Endothelial cell of umbilical vein (primary cell): Measurements from ENCODE around the gene UBA6. TPM values are rescaled to one million over a fixed set of nuclear protein-coding genes. Genes with fewer than 3 reads are reported as not detected.

Source experiments
- BruUV-seq: library from RNA; stranded (reverse); fragments of 400-500 nt; replicated peaks from 2 replicates; lab custom pipeline; 2021; lab: Mats Ljungman, UMichigan
- CTCF ChIA-PET: fragments of 300-600, 350-600 bp; sonication (Branson Sonifier 250); formaldehyde crosslinking; loops from one replicate; lab custom pipeline; 2021; ENCODE audit warnings: antibody characterized with exemption, inconsistent platforms; lab: Charles Lee
- POLR2A ChIA-PET: fragments of 300-600, 350-600 bp; sonication (Branson Sonifier 250); formaldehyde crosslinking; loops from one replicate; lab custom pipeline; 2021; ENCODE audit warnings: antibody characterized with exemption, inconsistent platforms; lab: Charles Lee
- DNase-seq: peaks from one replicate; pipeline ENCODE4 v3.0.0-alpha.2; 2011; ENCODE audit warnings: low read depth, low spot score
- FAIRE-seq: peaks from 2 replicates; lab custom pipeline; 2011; peaks lifted over from hg19 to GRCh38; lab: Jason Lieb, UNC
- H2AFZ ChIP-seq: 2 replicates; pipeline ENCODE4 v1.6.0; 2012; ENCODE audit warnings: low read depth, low read length, control low read depth, inconsistent platforms
- H3K27ac ChIP-seq: 2 replicates; pipeline ENCODE4 v1.5.1; 2011; ENCODE audit warnings: low read depth, mild to moderate bottlenecking, control low read depth, low read length, moderate library complexity; ENCODE audit not compliant: insufficient read depth
- H3K27me3 ChIP-seq, 2 experiments: 2 replicates each; pipeline versions ENCODE4 v1.6.0 to v1.6.1; 2011; ENCODE audit warnings: low read length in 2 of 2, mixed read lengths in 1 of 2; ENCODE audit not compliant: control insufficient read depth in 2 of 2, insufficient read depth in 2 of 2
- H3K36me3 ChIP-seq, 2 experiments: 2 replicates in 1 of 2; 3 replicates in 1 of 2; pipeline ENCODE4 v1.5.1; 2011; ENCODE audit warnings: low read length in 2 of 2, mild to moderate bottlenecking in 1 of 2, moderate library complexity in 1 of 2; ENCODE audit not compliant: control insufficient read depth in 2 of 2, insufficient read depth in 2 of 2; ENCODE audit errors: extremely low read depth in 1 of 2
- H3K4me1 ChIP-seq: 3 replicates; pipeline ENCODE4 v1.5.1; 2011; ENCODE audit warnings: mild to moderate bottlenecking, low read length; ENCODE audit not compliant: control insufficient read depth, insufficient read depth; ENCODE audit errors: extremely low read depth
- H3K4me2 ChIP-seq: 2 replicates; pipeline ENCODE4 v1.6.1; 2011; ENCODE audit warnings: low read length, control low read depth, mixed read lengths; ENCODE audit not compliant: insufficient read depth
- H3K4me3 ChIP-seq, 3 experiments: fragments of 200-600 bp in 1 of 3; sonication (generic), shearing (Covaris generic) in 1 of 3; replicated peaks in 1 of 3; 2 replicates each; pipeline ENCODE4 v1.5.1; 2011 to 2016; ENCODE audit warnings: control low read depth in 3 of 3, low read length in 3 of 3, mild to moderate bottlenecking in 2 of 3, inconsistent platforms in 1 of 3, low read depth in 1 of 3, moderate library complexity in 1 of 3; ENCODE audit not compliant: insufficient read depth in 1 of 3
- H3K79me2 ChIP-seq: 2 replicates; pipeline ENCODE4 v1.6.0; 2012; ENCODE audit warnings: low read length, inconsistent platforms; ENCODE audit not compliant: control insufficient read depth, insufficient read depth
- H3K9ac ChIP-seq: replicated peaks from 2 replicates; pipeline ENCODE3; 2011; ENCODE audit warnings: low read length, control low read depth; ENCODE audit not compliant: insufficient read depth; ENCODE audit errors: extremely low read depth
- H3K9me1 ChIP-seq: replicated peaks from 3 replicates; pipeline ENCODE4 v1.6.0; 2011; ENCODE audit warnings: mild to moderate bottlenecking, low read length; ENCODE audit not compliant: control insufficient read depth, insufficient read depth; ENCODE audit errors: extremely low read depth
- H3K9me3 ChIP-seq: replicated peaks from 2 replicates; pipeline ENCODE4 v1.5.1; 2012; ENCODE audit warnings: low read length, inconsistent platforms; ENCODE audit not compliant: control insufficient read depth, insufficient read depth
- H4K20me1 ChIP-seq: replicated peaks from 2 replicates; pipeline ENCODE3; 2011; ENCODE audit warnings: mild to moderate bottlenecking, low read length; ENCODE audit not compliant: control insufficient read depth, insufficient read depth; ENCODE audit errors: extremely low read depth
- CTCF ChIP-seq, 2 donors: IDR thresholded peaks; 1 replicate in 1 of 2; 2 replicates in 1 of 2; pipeline ENCODE4 v1.5.1; 2011; ENCODE audit warnings: low read length in 2 of 2, mild to moderate bottlenecking in 2 of 2, moderate library complexity in 2 of 2, control low read depth in 1 of 2, inconsistent platforms in 1 of 2, low read depth in 1 of 2; ENCODE audit not compliant: insufficient read depth in 1 of 2; ENCODE audit errors: extremely low read depth in 1 of 2
- EZH2 ChIP-seq: IDR thresholded peaks from 2 replicates; pipeline ENCODE4 v1.6.1; 2012; ENCODE audit warnings: borderline replicate concordance, low read depth, mild to moderate bottlenecking, moderate library complexity, low read length, inconsistent platforms; ENCODE audit not compliant: severe bottlenecking
- FOS ChIP-seq: IDR thresholded peaks from 2 replicates; pipeline ENCODE4 v1.6.1; 2011; ENCODE audit warnings: mild to moderate bottlenecking, low read length, moderate library complexity, borderline replicate concordance; ENCODE audit not compliant: insufficient read depth
- GATA2 ChIP-seq: IDR thresholded peaks from 2 replicates; pipeline ENCODE4 v1.7.0; 2011; ENCODE audit warnings: low read depth, mild to moderate bottlenecking, moderate library complexity, mixed read lengths, low read length; ENCODE audit not compliant: insufficient read length, insufficient read depth
- JUN ChIP-seq: IDR thresholded peaks from 2 replicates; pipeline ENCODE4 v1.6.1; 2011; ENCODE audit warnings: borderline replicate concordance, low read depth; ENCODE audit not compliant: insufficient read length, insufficient read depth
- MAX ChIP-seq: IDR thresholded peaks from 2 replicates; pipeline ENCODE4 v1.6.1; 2011; ENCODE audit not compliant: insufficient read depth, insufficient read length
- MYC ChIP-seq: IDR thresholded peaks from one replicate; pipeline ENCODE4 v1.6.1; 2011; ENCODE audit warnings: mild to moderate bottlenecking, low read depth, low read length
- POLR2A ChIP-seq: IDR thresholded peaks from 2 replicates; pipeline ENCODE4 v1.6.1; 2012; ENCODE audit warnings: low read depth, mild to moderate bottlenecking, control low read depth, low read length
- POLR2AphosphoS5 ChIP-seq: IDR thresholded peaks from 2 replicates; pipeline ENCODE4 v1.6.1; 2012; ENCODE audit warnings: low read depth, mild to moderate bottlenecking, control low read depth, low read length, moderate library complexity; ENCODE audit not compliant: insufficient read depth
- dilution Hi-C: fragments of 300-500 bp; cut with MboI; formaldehyde crosslinking; loops from one replicate; pipeline ENCODE4 v1.15.0; 2019; ENCODE audit warnings: low sequenced_read_pairs; ENCODE audit not compliant: extremely low pct_ligation_motif_present
- intact Hi-C: fragments of 100-400 bp; cut with micrococcal nuclease; formaldehyde crosslinking; loops from one replicate; pipeline ENCODE4 v1.10.0; 2022
- polyA plus RNA-seq, 4 experiments: library from polyadenylated mRNA; depleted of rRNA in 3 of 4; stranded (reverse) in 3 of 4; unstranded in 1 of 4; fragments of >200 nt; gene quantifications; 2 replicates each; pipeline versions ENCODE4 v1.2.1 to v1.2.3, GENCODE V29; 2011 to 2012; ENCODE audit warnings: missing spikeins in 1 of 4
- total RNA-seq: library from RNA; stranded (reverse); gene quantifications from 2 replicates; pipeline ENCODE4 v1.2.3, GENCODE V29; 2021

Gene UBA6
- total and polyA plus RNA-seq, 2 donors (not counting 3 experiments of a cell fraction or from before 2014, with no cell fraction given), result 30.9 to 96.4 TPM

GRCh38 chr4:67603310-67604028, 97.5 kb downstream of the UBA6 start:
- no peaks in the 10 kb centered on the region for H3K9me1 ChIP-seq
- no peak overlapping the region for H3K4me3 ChIP-seq
- H3K9ac ChIP-seq, result no peak overlapping the region
- no TSS peak for BruUV-seq
- H3K27ac ChIP-seq, result no peak overlapping the region
- DNase-seq (no peak), FAIRE-seq (no peak)
- H2AFZ ChIP-seq, result no peak overlapping the region
- H3K36me3 ChIP-seq, result no peaks in the 10 kb centered on the region
- no peaks in the 10 kb centered on the region for H4K20me1 ChIP-seq
- H3K4me2 ChIP-seq, result no peak overlapping the region
- TF ChIP-seq MYC (no peak), CTCF (IDR thresholded peaks at IDR 0.05; ENCODE audit: extremely low read depth in 1 of 2, insufficient read depth in 1 of 2, low read depth in 1 of 2, low read length in 2 of 2) (no peak), JUN (no peak), MAX (no peak), GATA2 (no peak), FOS (no peak), POLR2AphosphoS5 (no peak), POLR2A (no peak), EZH2 (no peak)
- no peaks in the 10 kb centered on the region for H3K79me2 ChIP-seq
- no peaks in the 10 kb centered on the region for H3K27me3 ChIP-seq
- intact Hi-C loops (no loop called here), dilution Hi-C loops (no loop called here)
- no peaks in the 10 kb centered on the region for H3K9me3 ChIP-seq
- CTCF ChIA-PET, result no interaction called here
- H3K4me1 ChIP-seq, result no peaks in the 10 kb centered on the region
- POLR2A ChIA-PET, result no interaction called here
